ENCODE measurements around the gene LPCAT4.

Gene LPCAT4

DNA sequence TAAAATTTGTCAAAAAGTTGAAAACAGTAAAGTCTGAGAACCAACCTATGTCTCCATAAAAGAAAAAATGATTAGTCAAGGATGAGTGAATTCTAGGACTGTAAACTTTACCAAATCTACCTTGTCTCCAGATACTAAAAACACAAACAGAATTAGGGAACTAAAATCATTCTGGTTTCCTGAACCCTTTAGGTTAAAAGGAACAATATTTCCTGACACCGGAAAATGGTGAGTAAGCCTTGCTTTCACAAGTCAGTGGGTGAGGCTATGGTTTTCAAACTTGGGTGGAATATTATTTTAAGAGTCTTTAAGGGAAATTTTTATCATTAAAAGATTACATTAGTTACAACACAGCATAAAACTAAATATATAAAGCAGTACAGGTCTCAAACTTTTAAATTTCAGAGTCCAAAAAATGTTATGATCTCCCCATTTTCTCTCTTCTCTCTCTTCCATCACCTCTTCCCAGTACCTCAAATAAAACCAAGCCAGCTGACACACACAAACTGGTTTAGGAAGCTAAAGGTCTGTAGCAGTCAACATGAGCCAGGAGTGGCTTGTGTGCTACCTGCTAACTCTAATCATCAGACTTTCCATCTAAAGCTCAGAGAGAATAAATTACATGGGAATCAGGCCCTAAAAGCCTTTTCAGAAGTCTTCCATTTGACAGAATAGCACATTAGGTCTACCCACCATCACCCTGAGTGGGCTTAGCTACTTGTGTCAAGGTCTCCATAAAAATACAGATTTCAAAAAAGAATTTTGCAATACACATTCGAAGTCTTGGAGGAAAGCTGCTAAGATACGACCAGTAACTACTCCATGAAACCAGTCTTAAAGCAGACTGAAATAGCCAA lies 31.6 kb downstream of the LPCAT4 start:
- no peak for DNase-seq (ENCODE audit: extremely low spot score)
- CTCF ChIA-PET: interaction anchor here (0.9 to 1.9 kb wide), 4 partner anchors 8 to 32 kb away, joined by 3 to 10 read pairs (median 4); partner anchors contain the start of gene LPCAT4
- POLR2A ChIA-PET: no interaction called here
- TF ChIP-seq, protein P1, sequence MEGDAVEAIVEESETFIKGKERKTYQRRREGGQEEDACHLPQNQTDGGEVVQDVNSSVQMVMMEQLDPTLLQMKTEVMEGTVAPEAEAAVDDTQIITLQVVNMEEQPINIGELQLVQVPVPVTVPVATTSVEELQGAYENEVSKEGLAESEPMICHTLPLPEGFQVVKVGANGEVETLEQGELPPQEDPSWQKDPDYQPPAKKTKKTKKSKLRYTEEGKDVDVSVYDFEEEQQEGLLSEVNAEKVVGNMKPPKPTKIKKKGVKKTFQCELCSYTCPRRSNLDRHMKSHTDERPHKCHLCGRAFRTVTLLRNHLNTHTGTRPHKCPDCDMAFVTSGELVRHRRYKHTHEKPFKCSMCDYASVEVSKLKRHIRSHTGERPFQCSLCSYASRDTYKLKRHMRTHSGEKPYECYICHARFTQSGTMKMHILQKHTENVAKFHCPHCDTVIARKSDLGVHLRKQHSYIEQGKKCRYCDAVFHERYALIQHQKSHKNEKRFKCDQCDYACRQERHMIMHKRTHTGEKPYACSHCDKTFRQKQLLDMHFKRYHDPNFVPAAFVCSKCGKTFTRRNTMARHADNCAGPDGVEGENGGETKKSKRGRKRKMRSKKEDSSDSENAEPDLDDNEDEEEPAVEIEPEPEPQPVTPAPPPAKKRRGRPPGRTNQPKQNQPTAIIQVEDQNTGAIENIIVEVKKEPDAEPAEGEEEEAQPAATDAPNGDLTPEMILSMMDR (IDR thresholded peaks at IDR 0.05; ENCODE audit: control extremely low read depth, extremely low read depth, low read depth, missing control alignments): no peak

GRCh38 chr15:34334672-34335071 lies 32.3 kb downstream of the LPCAT4 start:
- ChIA-PET POLR2A (interaction anchor here (0.7 to 1.0 kb wide), 3 partner anchors 8 to 31 kb away, joined by 3 to 5 read pairs (median 4); partner anchors contain the start of genes NOP10 and NUTM1), CTCF (interaction anchor here (1.0 to 2.6 kb wide), 5 partner anchors 9 to 93 kb away, joined by 3 to 12 read pairs (median 5); partner anchors contain the start of genes LPCAT4, NOP10 and NUTM1)
- no peak for DNase-seq (ENCODE audit: extremely low spot score)
- TF ChIP-seq, protein P1 (IDR thresholded peaks at IDR 0.05; ENCODE audit: control extremely low read depth, extremely low read depth, low read depth, missing control alignments): no peak

- no peak for DNase-seq (ENCODE audit: extremely low spot score)
- TF ChIP-seq, protein P1 (IDR thresholded peaks at IDR 0.05; ENCODE audit: control extremely low read depth, extremely low read depth, low read depth, missing control alignments): no peak
- ChIA-PET POLR2A (interaction anchor here (0.7 to 1.1 kb wide), 3 partner anchors 8 to 195 kb away, joined by 3 to 5 read pairs (median 4); no protein-coding TSS in a partner anchor), CTCF (interaction anchor here (0.8 to 2.6 kb wide), 4 partner anchors 11 to 35 kb away, joined by 3 to 12 read pairs (median 6); partner anchors contain the start of genes LPCAT4, NOP10 and NUTM1)
Measured at GRCh38 chr15:34332553-34333120, 34.4 kb downstream of the LPCAT4 start.

GRCh38 chr15:34331809-34332208 lies 35.2 kb downstream of the LPCAT4 start:
- ChIA-PET CTCF (interaction anchor here (2.6 to 3.8 kb wide), 2 partner anchors 11 to 12 kb away, joined by 12 to 29 read pairs; partner anchors contain the start of genes NOP10 and NUTM1), POLR2A (no interaction called here)
- TF ChIP-seq, protein P1 (IDR thresholded peaks at IDR 0.05; ENCODE audit: control extremely low read depth, extremely low read depth, low read depth, missing control alignments): no peak
- DNase-seq (ENCODE audit: extremely low spot score): no peak

DNA sequence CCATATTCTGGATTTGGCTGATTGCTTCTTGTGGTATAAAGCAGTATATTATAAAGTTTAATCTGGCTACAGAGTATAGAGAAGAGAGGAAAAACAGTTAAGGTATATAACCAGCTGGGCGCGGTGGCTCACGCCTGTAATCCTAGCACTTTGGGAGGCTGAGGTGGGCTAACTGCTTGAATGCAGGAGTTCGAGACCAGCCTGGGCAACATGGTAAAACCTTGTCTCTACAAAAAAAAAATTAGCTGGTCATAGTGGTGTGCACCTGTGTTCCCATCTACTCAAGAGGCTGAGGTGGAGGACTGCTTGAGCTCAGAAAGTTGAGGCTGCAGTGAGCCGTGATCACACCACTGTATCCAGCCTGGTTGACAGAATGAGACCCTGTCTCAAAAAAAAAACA lies 36.7 kb downstream of the LPCAT4 start:
- DNase-seq (ENCODE audit: extremely low spot score): no peak
- TF ChIP-seq, protein P1 (IDR thresholded peaks at IDR 0.05; ENCODE audit: control extremely low read depth, extremely low read depth, low read depth, missing control alignments): no peak
- ChIA-PET POLR2A (no interaction called here), CTCF (interaction anchor here (1.1 to 3.8 kb wide), 7 partner anchors 8 to 120 kb away, joined by 3 to 30 read pairs (median 5); partner anchors contain the start of genes KATNBL1, LPCAT4, NOP10 and NUTM1)

GRCh38 chr15:34329006-34329405 lies 38.0 kb downstream of the LPCAT4 start:
- DNase-seq (ENCODE audit: extremely low spot score): no peak
- TF ChIP-seq, protein P1 (IDR thresholded peaks at IDR 0.05; ENCODE audit: control extremely low read depth, extremely low read depth, low read depth, missing control alignments): no peak
- ChIA-PET POLR2A (interaction anchor here (1.0 to 1.9 kb wide), 2 partner anchors 8 to 10 kb away, joined by 9 read pairs; partner anchors contain the start of gene SLC12A6), CTCF (interaction anchor here (0.9 to 3.8 kb wide), 12 partner anchors 9 to 119 kb away, joined by 3 to 30 read pairs (median 5); partner anchors contain the start of genes KATNBL1, LPCAT4, NOP10 and NUTM1)

Data from GM10248 (cell line).